Transverse colon (tissue), 4 donors: ENCODE measurements around the gene SPAG7.

ENCODE experiments used
- POLR2A ChIP-seq: fragments of 450-650 bp; IDR thresholded peaks from one replicate; pipeline ENCODE4 v1.6.1; 2016; ENCODE audit warnings: antibody characterized with exemption, mild to moderate bottlenecking, moderate library complexity
- POLR2AphosphoS5 ChIP-seq, 3 donors: sonication (generic); formaldehyde crosslinking; IDR thresholded peaks; one replicate each; pipeline ENCODE4 v1.6.1; 2016; ENCODE audit warnings: antibody characterized with exemption in 3 of 3
- TF ChIP-seq, protein P1 (sequence below), 5 experiments: fragments of 200-600 bp in 3 of 5; fragments of 450-650 bp in 2 of 5; sonication (generic) in 3 of 5; IDR thresholded peaks; 1 replicate in 2 of 5; 2 replicates in 3 of 5; pipeline ENCODE4 v1.5.1; 2016 to 2017; ENCODE audit warnings: antibody characterized with exemption in 5 of 5, inconsistent platforms in 3 of 5, mild to moderate bottlenecking in 2 of 5, moderate library complexity in 1 of 5

DNA sequence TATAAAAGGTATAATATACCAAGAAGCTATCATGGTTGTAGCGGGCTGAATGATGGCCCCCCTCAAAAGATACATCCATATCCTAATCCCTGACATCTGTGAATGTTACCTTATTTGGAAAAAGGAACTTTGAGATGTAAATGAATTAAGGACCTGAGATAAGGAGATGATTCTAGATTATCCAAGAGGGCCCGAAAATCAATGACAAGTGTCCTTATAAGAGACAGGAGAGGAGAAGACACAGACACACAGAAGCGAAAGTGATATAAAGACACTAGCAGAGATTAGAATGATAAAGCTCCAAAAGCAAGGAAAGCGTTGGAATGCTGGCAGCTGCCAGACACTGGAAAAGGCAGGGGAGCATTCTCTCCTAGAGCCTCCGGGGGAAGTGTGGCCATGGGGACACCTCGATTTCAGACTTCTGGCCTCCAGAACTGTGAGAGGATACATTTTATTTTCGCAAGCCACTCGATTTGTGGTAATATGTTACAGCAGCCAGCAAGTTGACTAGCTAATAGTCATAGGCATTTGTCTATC lies 48.0 kb downstream of the SPAG7 start:
- TF ChIP-seq POLR2AphosphoS5 (IDR thresholded peaks at IDR 0.05) (no peak), POLR2A (no peak)
- TF ChIP-seq, protein P1, sequence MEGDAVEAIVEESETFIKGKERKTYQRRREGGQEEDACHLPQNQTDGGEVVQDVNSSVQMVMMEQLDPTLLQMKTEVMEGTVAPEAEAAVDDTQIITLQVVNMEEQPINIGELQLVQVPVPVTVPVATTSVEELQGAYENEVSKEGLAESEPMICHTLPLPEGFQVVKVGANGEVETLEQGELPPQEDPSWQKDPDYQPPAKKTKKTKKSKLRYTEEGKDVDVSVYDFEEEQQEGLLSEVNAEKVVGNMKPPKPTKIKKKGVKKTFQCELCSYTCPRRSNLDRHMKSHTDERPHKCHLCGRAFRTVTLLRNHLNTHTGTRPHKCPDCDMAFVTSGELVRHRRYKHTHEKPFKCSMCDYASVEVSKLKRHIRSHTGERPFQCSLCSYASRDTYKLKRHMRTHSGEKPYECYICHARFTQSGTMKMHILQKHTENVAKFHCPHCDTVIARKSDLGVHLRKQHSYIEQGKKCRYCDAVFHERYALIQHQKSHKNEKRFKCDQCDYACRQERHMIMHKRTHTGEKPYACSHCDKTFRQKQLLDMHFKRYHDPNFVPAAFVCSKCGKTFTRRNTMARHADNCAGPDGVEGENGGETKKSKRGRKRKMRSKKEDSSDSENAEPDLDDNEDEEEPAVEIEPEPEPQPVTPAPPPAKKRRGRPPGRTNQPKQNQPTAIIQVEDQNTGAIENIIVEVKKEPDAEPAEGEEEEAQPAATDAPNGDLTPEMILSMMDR (IDR thresholded peaks at IDR 0.05): no peak
